Stimulated activated CD4-positive, alpha-beta T cell treated with anti-CD3 and anti-CD28 coated beads, Interleukin-4, amount 100 ng/mL, for 48 hours (primary cell): Measurements from ENCODE around the gene RPL34.
A peak's percentile ranks its signal among the peaks of the same experiment; 100 is the strongest.

Experiments used
- DNase-seq, 2 donors: peaks; one replicate each; pipeline ENCODE4 v3.0.0-alpha.2; 2020; ENCODE audit warnings: low read depth in 2 of 2

RPL34 gene

GRCh38 chr4:108624263-108625056 is 4.1 kb downstream of the RPL34 start:
- no peak for DNase-seq

GRCh38 chr4:108626056-108626455 is 5.7 kb downstream of the RPL34 start:
- DNase-seq, result no peak

- no peak for DNase-seq
These were observed 8.0 kb downstream of the RPL34 start for GRCh38 chr4:108628411-108628810.

- no peak for DNase-seq
These were observed 14.8 kb downstream of the RPL34 start for GRCh38 chr4:108635070-108635655.

GRCh38 chr4:108636246-108636645 is 15.9 kb downstream of the RPL34 start:
- no peak for DNase-seq

GRCh38 chr4:108637856-108638255 is 17.5 kb downstream of the RPL34 start:
- no peak for DNase-seq

GRCh38 chr4:108644237-108644636 is 23.9 kb downstream of the RPL34 start:
- DNase-seq, result no peak

- DNase-seq, result no peak
These were observed 26.3 kb downstream of the RPL34 start for GRCh38 chr4:108646706-108647105.

- DNase-seq, result no peak
These were observed 29.5 kb downstream of the RPL34 start for GRCh38 chr4:108649863-108650211.

- DNase-seq, result peak; percentile 89 to 92
These were observed 30.0 kb downstream of the RPL34 start, which contains the start of gene OSTC for GRCh38 chr4:108650212-108651013. Gene OSTC, plus strand, starts transcription at chr4:108650599. Its CDS starts 57 bp downstream, at chr4:108650656.

GRCh38 chr4:108651014-108651791 is 30.8 kb downstream of the RPL34 start:
- DNase-seq, result no peak

- no peak for DNase-seq
These were observed 42.3 kb downstream of the RPL34 start for GRCh38 chr4:108662629-108663028.

- DNase-seq, result no peak
These were observed 54.1 kb downstream of the RPL34 start for GRCh38 chr4:108674356-108674977.
